Measurements from ENCODE around the gene INTS4. TPM values are rescaled to one million over a fixed set of nuclear protein-coding genes. Genes with fewer than 3 reads are reported as not detected.
"Not testable (repeated sequence)": the region's sequence is repeated elsewhere in the genome, so short reads cannot be mapped to it uniquely, and the experiment has no call there.

The INTS4 gene, protein sequence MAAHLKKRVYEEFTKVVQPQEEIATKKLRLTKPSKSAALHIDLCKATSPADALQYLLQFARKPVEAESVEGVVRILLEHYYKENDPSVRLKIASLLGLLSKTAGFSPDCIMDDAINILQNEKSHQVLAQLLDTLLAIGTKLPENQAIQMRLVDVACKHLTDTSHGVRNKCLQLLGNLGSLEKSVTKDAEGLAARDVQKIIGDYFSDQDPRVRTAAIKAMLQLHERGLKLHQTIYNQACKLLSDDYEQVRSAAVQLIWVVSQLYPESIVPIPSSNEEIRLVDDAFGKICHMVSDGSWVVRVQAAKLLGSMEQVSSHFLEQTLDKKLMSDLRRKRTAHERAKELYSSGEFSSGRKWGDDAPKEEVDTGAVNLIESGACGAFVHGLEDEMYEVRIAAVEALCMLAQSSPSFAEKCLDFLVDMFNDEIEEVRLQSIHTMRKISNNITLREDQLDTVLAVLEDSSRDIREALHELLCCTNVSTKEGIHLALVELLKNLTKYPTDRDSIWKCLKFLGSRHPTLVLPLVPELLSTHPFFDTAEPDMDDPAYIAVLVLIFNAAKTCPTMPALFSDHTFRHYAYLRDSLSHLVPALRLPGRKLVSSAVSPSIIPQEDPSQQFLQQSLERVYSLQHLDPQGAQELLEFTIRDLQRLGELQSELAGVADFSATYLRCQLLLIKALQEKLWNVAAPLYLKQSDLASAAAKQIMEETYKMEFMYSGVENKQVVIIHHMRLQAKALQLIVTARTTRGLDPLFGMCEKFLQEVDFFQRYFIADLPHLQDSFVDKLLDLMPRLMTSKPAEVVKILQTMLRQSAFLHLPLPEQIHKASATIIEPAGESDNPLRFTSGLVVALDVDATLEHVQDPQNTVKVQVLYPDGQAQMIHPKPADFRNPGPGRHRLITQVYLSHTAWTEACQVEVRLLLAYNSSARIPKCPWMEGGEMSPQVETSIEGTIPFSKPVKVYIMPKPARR
- 36.8 TPM for polyA plus RNA-seq (2013)

DNA sequence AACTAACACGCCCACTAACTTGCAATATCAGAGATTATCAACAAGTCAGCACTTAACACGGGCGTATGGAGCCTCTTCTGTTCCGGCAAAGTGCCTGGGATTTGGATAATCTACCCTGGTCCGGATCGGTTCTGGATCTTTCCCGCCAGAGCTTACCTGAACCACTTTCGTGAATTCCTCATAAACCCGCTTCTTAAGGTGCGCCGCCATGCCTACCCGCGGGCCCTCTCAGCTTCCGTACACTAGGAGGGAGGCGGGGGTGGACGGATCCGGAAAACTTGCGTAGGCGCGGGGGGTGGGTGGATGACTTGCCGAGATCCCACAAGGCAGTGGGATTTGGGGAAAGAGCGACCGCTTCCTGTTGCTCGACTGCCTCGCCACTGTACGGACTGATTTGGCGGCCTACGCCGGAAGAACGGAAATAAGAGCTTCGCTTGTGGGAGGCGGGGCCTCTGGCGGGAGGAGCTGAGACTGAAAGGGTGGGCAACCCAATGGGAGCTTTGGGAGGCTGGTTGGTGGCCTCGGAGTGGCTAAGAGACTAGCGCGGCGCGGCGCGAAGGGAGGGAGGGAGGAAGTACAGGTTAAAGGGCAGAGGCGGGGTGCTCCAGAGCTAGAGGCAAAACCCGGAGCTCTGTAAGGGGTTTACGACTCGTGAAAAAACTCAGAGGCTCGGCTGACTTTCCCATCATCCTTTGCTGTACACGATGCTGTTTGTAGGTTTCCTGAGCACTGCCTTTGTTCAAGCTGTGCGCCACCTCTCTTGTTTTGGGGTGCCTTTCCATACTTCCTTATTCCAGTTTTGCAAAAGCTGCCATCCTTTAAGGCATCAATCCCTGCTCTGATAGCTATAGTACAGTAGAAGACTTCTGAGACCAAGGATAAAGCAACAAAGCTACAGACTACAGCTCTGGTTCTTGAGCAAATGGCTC is at the start of gene INTS4:
Gene INTS4, minus strand, starts transcription at position 235 of the 929 bp plus-strand sequence. Its CDS starts 25 bp downstream, at position 210.
- Histone ChIP-seq H3K4me1 (ENCODE audit: control extremely low read depth in 1 of 4, control insufficient read depth in 4 of 4, insufficient read depth in 4 of 4, low read length in 3 of 4) (peaks cover 12 to 20% (median 16%) of the 10 kb centered on the region in 4 experiments), H3K27ac (ENCODE audit: insufficient read depth in 1 of 2, low read depth in 1 of 2, low read length in 2 of 2, poor library complexity in 1 of 2, severe bottlenecking in 2 of 2) (peak within 1 kb of the TSS; percentile 75 to 88), H3K9me3 (ENCODE audit: control extremely low read depth in 1 of 5, control insufficient read depth in 4 of 5, insufficient read depth in 2 of 5, low read depth in 1 of 5, low read length in 4 of 5) (no peaks in the 10 kb centered on the region), H3K4me3 (ENCODE audit: control insufficient read depth in 1 of 7, extremely low read depth in 1 of 7, insufficient read depth in 4 of 7, low read depth in 2 of 7, low read length in 6 of 7) (peak within 1 kb of the TSS; percentile 63 to 99 (median 94)), H3K27me3 (replicated peaks in 2 of 5; ENCODE audit: control insufficient read depth in 4 of 5, insufficient read depth in 5 of 5, low read length in 4 of 5) (no peaks in the 10 kb centered on the region), H3K36me3 (ENCODE audit: control insufficient read depth in 4 of 4, insufficient read depth in 4 of 4, low read length in 3 of 4) (peaks cover 4 to 15% (median 13%) of the 10 kb centered on the region in 4 experiments)
- DNase-seq: peak; percentile 100
- CTCF ChIA-PET: interaction anchor here (0.6 to 1.3 kb wide), 9 partner anchors 9 to 570 kb away, joined by 3 to 5 read pairs (median 3); no protein-coding TSS in a partner anchor
- POLR2A ChIA-PET: interaction anchor here (0.9 kb wide), 1 partner anchor 13 kb away, joined by 6 read pairs; no protein-coding TSS in a partner anchor
- WGBS (ENCODE audit: insufficient coverage): under 1% methylated on average over 45 of the region's 47 CpGs

DNA sequence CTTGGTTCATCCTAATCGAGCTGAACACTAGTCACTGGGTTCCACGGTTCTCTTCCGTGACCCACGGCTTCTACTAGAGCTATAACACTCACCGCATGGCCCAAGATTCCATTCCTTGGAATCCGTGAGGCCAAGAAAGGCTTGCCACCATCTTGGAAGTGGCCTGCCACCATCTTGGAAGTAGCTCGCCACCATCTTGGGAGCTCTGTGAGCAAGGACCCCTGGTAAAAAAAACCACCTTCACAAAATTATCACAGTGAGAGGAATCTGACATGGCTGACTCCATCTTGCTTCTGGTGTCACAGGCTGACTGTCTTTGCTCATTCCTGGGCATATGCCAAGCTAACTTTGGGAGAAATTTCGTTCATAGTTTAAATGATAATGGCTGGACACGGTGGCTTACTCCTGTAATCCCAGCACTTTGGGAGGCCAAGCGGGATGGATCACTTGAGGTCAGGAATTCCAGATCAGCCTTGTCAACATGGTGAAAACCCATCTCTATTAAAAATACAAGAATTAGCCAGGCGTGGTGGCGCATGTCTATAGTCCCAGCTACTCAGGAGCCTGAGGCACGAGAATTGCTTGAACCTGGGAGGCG is 47.5 kb upstream of the INTS4 start:
- H3K27ac ChIP-seq (ENCODE audit: insufficient read depth in 1 of 2, low read depth in 1 of 2, low read length in 2 of 2, poor library complexity in 1 of 2, severe bottlenecking in 2 of 2): no peak overlapping the region
- ChIA-PET CTCF (interaction anchor here (0.9 kb wide), 1 partner anchor 36 kb away, joined by 3 read pairs; no protein-coding TSS in a partner anchor), POLR2A (no interaction called here)
- 97% methylated on average over 10 of the region's 14 CpGs for WGBS (ENCODE audit: insufficient coverage)
- no peaks in the 10 kb centered on the region for H3K36me3 ChIP-seq (ENCODE audit: control insufficient read depth in 4 of 4, insufficient read depth in 4 of 4, low read length in 3 of 4)
- H3K27me3 ChIP-seq (replicated peaks in 2 of 5; ENCODE audit: control insufficient read depth in 4 of 5, insufficient read depth in 5 of 5, low read length in 4 of 5): no peaks in the 10 kb centered on the region
- H3K4me3 ChIP-seq (ENCODE audit: control insufficient read depth in 1 of 7, extremely low read depth in 1 of 7, insufficient read depth in 4 of 7, low read depth in 2 of 7, low read length in 6 of 7): no peak overlapping the region
- peaks cover 0 to 29% (median 22%) of the 10 kb centered on the region in 4 experiments for H3K4me1 ChIP-seq (ENCODE audit: control extremely low read depth in 1 of 4, control insufficient read depth in 4 of 4, insufficient read depth in 4 of 4, low read length in 3 of 4)
- peaks cover 0 to 4% (median 0%) of the 10 kb centered on the region in 5 experiments for H3K9me3 ChIP-seq (ENCODE audit: control extremely low read depth in 1 of 5, control insufficient read depth in 4 of 5, insufficient read depth in 2 of 5, low read depth in 1 of 5, low read length in 4 of 5)
- no peak for DNase-seq

DNA sequence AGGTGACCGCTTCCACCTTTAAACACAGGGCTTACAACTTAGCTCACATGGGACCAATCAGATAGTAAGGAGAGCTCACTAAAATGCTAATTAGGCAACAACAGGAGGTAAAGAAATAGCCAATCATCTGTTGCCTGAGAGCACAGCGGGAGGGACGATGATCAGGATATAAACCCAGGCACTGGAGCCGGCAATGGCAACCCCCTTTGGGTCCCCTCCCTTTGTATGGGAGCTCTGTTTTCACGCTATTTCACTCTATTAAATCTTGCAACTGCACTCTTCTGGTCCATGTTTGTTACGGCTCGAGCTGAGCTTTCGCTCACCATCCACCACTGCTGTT is 46.9 kb upstream of the INTS4 start:
- H3K27ac ChIP-seq (ENCODE audit: insufficient read depth in 1 of 2, low read depth in 1 of 2, low read length in 2 of 2, poor library complexity in 1 of 2, severe bottlenecking in 2 of 2); POLR2A ChIA-PET; H3K27me3 ChIP-seq (replicated peaks in 2 of 5; ENCODE audit: control insufficient read depth in 4 of 5, insufficient read depth in 5 of 5, low read length in 4 of 5); H3K4me3 ChIP-seq (ENCODE audit: control insufficient read depth in 1 of 7, extremely low read depth in 1 of 7, insufficient read depth in 4 of 7, low read depth in 2 of 7, low read length in 6 of 7); H3K36me3 ChIP-seq (ENCODE audit: control insufficient read depth in 4 of 4, insufficient read depth in 4 of 4, low read length in 3 of 4); DNase-seq; H3K9me3 ChIP-seq (ENCODE audit: control extremely low read depth in 1 of 5, control insufficient read depth in 4 of 5, insufficient read depth in 2 of 5, low read depth in 1 of 5, low read length in 4 of 5): not testable (repeated sequence)
- WGBS (ENCODE audit: insufficient coverage): 100% methylated on average over 7 of the region's 8 CpGs
- H3K4me1 ChIP-seq (ENCODE audit: control extremely low read depth in 1 of 4, control insufficient read depth in 4 of 4, insufficient read depth in 4 of 4, low read length in 3 of 4): peaks cover 0 to 26% (median 21%) of the 10 kb centered on the region in 4 experiments
- CTCF ChIA-PET: interaction anchor here (0.9 kb wide), 1 partner anchor 37 kb away, joined by 3 read pairs; no protein-coding TSS in a partner anchor

DNA sequence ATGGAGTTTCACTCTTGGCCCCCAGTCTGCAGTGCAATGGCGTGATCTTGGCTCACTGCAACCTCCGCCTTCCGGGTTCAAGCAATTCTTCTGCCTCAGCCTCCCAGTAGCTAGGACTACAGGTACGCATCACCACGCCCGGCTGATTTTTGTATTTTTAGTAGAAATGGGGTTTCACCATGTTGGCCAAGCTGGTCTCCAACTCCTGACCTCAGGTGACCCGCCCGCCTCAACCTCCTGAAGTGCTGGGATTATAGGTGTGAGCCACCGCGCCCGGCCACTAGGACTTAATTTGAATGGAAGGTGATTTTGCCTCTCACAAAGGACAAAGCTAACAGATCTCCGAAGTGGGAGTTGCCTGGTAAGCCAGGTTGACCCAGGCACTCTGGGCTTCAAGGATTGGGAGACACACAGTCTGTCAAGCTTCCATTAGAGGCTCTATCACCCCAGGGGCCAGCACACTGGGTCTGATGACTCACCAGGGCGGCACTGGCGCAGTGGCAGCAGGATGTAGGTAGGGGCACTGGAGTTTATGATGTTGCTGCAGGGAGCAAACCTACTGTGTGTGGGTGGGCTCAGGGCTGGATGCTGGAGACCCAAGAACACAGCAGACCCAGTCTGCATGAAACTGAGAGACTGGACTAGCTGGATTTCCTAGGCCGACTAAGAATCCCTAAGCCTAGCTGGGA is 46.4 kb upstream of the INTS4 start:
- Histone ChIP-seq H3K27me3 (replicated peaks in 2 of 5; ENCODE audit: control insufficient read depth in 4 of 5, insufficient read depth in 5 of 5, low read length in 4 of 5) (no peaks in the 10 kb centered on the region), H3K4me1 (ENCODE audit: control extremely low read depth in 1 of 4, control insufficient read depth in 4 of 4, insufficient read depth in 4 of 4, low read length in 3 of 4) (peaks cover 0 to 22% (median 17%) of the 10 kb centered on the region in 4 experiments), H3K36me3 (ENCODE audit: control insufficient read depth in 4 of 4, insufficient read depth in 4 of 4, low read length in 3 of 4) (no peaks in the 10 kb centered on the region), H3K9me3 (ENCODE audit: control extremely low read depth in 1 of 5, control insufficient read depth in 4 of 5, insufficient read depth in 2 of 5, low read depth in 1 of 5, low read length in 4 of 5) (peaks cover 0 to 4% (median 0%) of the 10 kb centered on the region in 5 experiments), H3K27ac (ENCODE audit: insufficient read depth in 1 of 2, low read depth in 1 of 2, low read length in 2 of 2, poor library complexity in 1 of 2, severe bottlenecking in 2 of 2) (no peak overlapping the region), H3K4me3 (ENCODE audit: control insufficient read depth in 1 of 7, extremely low read depth in 1 of 7, insufficient read depth in 4 of 7, low read depth in 2 of 7, low read length in 6 of 7) (no peak overlapping the region)
- CTCF ChIA-PET: no interaction called here
- DNase-seq: peak in 1 of 3 donors; percentile 30
- WGBS (ENCODE audit: insufficient coverage): 93% methylated on average over 8 of the region's 15 CpGs
- POLR2A ChIA-PET: no interaction called here

DNA sequence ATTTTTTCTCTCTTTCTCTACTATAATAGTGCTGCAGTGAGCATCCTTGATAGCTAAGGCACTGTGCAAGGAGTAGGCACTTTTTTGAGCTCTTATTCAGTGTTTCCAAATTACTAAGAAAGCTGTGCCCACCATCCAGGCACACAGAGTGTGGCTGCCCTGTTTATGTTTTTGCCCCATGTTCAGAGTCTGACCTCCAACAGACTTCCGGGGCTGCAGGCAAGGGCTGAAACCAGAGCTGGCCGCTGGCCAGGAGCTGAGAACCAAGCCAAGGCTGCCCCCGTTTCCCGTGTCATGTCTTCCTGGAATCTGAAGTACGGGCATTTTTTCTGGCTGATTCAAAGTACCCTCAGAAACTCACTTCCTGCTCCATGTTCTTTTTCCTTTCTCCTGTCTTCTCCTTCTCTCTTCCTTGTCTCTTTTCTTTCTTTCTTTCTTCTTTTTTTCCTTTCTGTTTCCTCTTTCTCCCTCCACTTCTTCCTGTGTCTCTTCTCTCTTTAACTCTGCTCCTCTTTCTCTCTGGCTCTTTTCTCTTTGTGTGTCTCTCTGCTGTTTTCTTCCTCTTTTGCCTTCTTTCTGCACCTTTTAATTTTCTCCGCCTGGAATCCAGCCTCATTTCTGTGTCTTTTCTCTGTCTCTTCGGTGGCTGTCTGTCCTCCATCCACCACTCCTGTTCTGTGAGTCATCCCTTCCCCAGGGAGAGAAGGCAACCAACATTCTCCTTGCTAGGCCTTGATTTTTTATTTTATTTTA is 45.6 kb upstream of the INTS4 start:
- no peaks in the 10 kb centered on the region for H3K27me3 ChIP-seq (replicated peaks in 2 of 5; ENCODE audit: control insufficient read depth in 4 of 5, insufficient read depth in 5 of 5, low read length in 4 of 5)
- peaks cover 0 to 20% (median 15%) of the 10 kb centered on the region in 4 experiments for H3K4me1 ChIP-seq (ENCODE audit: control extremely low read depth in 1 of 4, control insufficient read depth in 4 of 4, insufficient read depth in 4 of 4, low read length in 3 of 4)
- ChIA-PET CTCF (interaction anchor here (1.3 kb wide), 1 partner anchor 10 kb away, joined by 4 read pairs; no protein-coding TSS in a partner anchor), POLR2A (no interaction called here)
- H3K27ac ChIP-seq (ENCODE audit: insufficient read depth in 1 of 2, low read depth in 1 of 2, low read length in 2 of 2, poor library complexity in 1 of 2, severe bottlenecking in 2 of 2): peak overlapping the region in 1 of 2 experiments; percentile 78
- peak overlapping the region in 4 of 7 experiments; percentile 41 to 62 (median 46) for H3K4me3 ChIP-seq (ENCODE audit: control insufficient read depth in 1 of 7, extremely low read depth in 1 of 7, insufficient read depth in 4 of 7, low read depth in 2 of 7, low read length in 6 of 7)
- 17% methylated on average over 6 of the region's 7 CpGs for WGBS (ENCODE audit: insufficient coverage)
- H3K9me3 ChIP-seq (ENCODE audit: control extremely low read depth in 1 of 5, control insufficient read depth in 4 of 5, insufficient read depth in 2 of 5, low read depth in 1 of 5, low read length in 4 of 5): peaks cover 0 to 4% (median 0%) of the 10 kb centered on the region in 5 experiments
- peak; percentile 14 to 36 (median 26) for DNase-seq
- H3K36me3 ChIP-seq (ENCODE audit: control insufficient read depth in 4 of 4, insufficient read depth in 4 of 4, low read length in 3 of 4): no peaks in the 10 kb centered on the region

Data from common myeloid progenitor, CD34-positive (primary cell).